OCI-LY1 (cell line): ENCODE results near the gene BLID.

Experiments used
- H2AFZ ChIP-seq: fragments of 200-600 bp; sonication (generic), shearing (Covaris generic); 2 replicates; pipeline ENCODE4 v1.6.0; 2014; ENCODE audit warnings: antibody characterized with exemption, mild to moderate bottlenecking, low read length
- H3F3A ChIP-seq: fragments of 200-600 bp; sonication (generic), shearing (Covaris generic); 2 replicates; pipeline ENCODE4 v1.6.0; 2014; ENCODE audit warnings: mild to moderate bottlenecking, antibody characterized with exemption, low read length, moderate library complexity; ENCODE audit not compliant: insufficient read depth
- H3K27ac ChIP-seq: fragments of 200-600 bp; sonication (generic); 2 replicates; pipeline ENCODE4 v1.5.1; 2014; ENCODE audit warnings: low read length, mixed run types, mild to moderate bottlenecking, low read depth; ENCODE audit not compliant: poor library complexity, severe bottlenecking
- H3K27me3 ChIP-seq: fragments of 200-600 bp; sonication (generic); 2 replicates; pipeline ENCODE4 v1.6.0; 2014; ENCODE audit warnings: antibody characterized with exemption, mild to moderate bottlenecking, low read length, moderate library complexity; ENCODE audit not compliant: insufficient read depth
- H3K36me3 ChIP-seq: fragments of 200-600 bp; sonication (generic); 2 replicates; pipeline ENCODE4 v1.6.1; 2014; ENCODE audit warnings: mild to moderate bottlenecking, antibody characterized with exemption, low read length, moderate library complexity, mixed read lengths; ENCODE audit not compliant: insufficient read depth
- H3K4me1 ChIP-seq: fragments of 200-600 bp; sonication (generic); 2 replicates; pipeline ENCODE4 v1.5.1; 2014; ENCODE audit warnings: mild to moderate bottlenecking, low read length, moderate library complexity; ENCODE audit not compliant: insufficient read depth, severe bottlenecking
- H3K4me2 ChIP-seq: fragments of 200-600 bp; sonication (generic), shearing (Covaris generic); 2 replicates; pipeline ENCODE4 v1.6.1; 2014; ENCODE audit warnings: low read length
- H3K4me3 ChIP-seq: fragments of 200-600 bp; sonication (generic); 2 replicates; pipeline ENCODE4 v1.5.1; 2014; ENCODE audit warnings: low read length, low read depth, mild to moderate bottlenecking, mixed read lengths; ENCODE audit not compliant: poor library complexity, severe bottlenecking
- H3K79me2 ChIP-seq: fragments of 200-600 bp; shearing (Covaris generic); 2 replicates; pipeline ENCODE4 v1.6.1; 2016; ENCODE audit warnings: mixed run types, low read length, mixed read lengths; ENCODE audit not compliant: insufficient read depth
- H3K9ac ChIP-seq: fragments of 200-600 bp; sonication (generic), shearing (Covaris generic); 2 replicates; pipeline ENCODE4 v1.6.1; 2014; ENCODE audit warnings: mild to moderate bottlenecking, low read length, mixed read lengths
- H3K9me2 ChIP-seq: fragments of 200-600 bp; sonication (generic), shearing (Covaris generic); 2 replicates; pipeline ENCODE4 v1.6.1; 2014; ENCODE audit warnings: low read depth, mild to moderate bottlenecking, low read length, mixed read lengths
- H3K9me3 ChIP-seq: fragments of 200-600 bp; shearing (Covaris generic); 2 replicates; pipeline ENCODE4 v1.6.1; 2014; ENCODE audit warnings: low read length, mixed read lengths
- H4K20me1 ChIP-seq: fragments of 200-600 bp; sonication (generic), shearing (Covaris generic); 2 replicates; pipeline ENCODE4 v1.6.0; 2016; ENCODE audit warnings: mild to moderate bottlenecking, low read length; ENCODE audit not compliant: insufficient read depth
- EZH2 ChIP-seq: fragments of 200-600 bp; sonication (generic), shearing (Covaris generic); IDR thresholded peaks from 2 replicates; pipeline ENCODE4 v1.8.0; 2017; ENCODE audit warnings: borderline replicate concordance, mixed run types, mild to moderate bottlenecking, antibody characterized with exemption, low read length, moderate library complexity, mixed read lengths
- TF ChIP-seq, protein P1 (sequence below): fragments of 200-600 bp; sonication (generic), shearing (Covaris generic); IDR thresholded peaks from 2 replicates; pipeline ENCODE4 v1.5.1; 2017; ENCODE audit warnings: mild to moderate bottlenecking, antibody characterized with exemption, low read length, moderate library complexity, mixed read lengths

The BLID gene

DNA sequence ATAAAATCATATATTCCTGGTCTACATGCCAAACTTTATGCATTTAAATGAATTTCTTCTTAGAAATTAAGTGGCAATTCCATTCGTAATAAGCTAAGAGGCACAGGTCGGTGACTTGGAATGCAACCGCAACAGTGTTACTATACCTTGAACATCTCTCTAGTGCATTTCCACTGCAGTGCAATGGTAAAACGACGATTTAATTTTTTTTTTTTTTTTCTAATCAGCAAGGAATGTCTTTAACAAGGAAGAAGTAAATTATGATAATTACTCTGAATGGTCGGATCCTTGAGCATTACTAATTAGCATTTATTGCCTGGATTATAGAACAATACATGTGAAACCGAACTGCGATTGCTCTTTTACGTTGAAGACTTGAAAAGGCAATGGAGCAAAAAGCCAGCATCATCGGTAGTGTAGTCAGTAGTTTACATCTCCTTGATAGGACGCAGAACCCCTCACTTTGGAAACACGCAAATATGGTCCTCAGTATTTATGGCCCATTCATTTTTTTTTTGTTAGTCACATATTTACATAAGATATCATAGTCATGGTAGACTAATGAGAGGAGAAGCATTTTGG, 20.2 kb downstream of the BLID start:
- Histone ChIP-seq H2AFZ (no peak overlapping the region), H3F3A (no peaks in the 10 kb centered on the region), H3K9ac (no peak overlapping the region), H3K9me3 (no peaks in the 10 kb centered on the region), H3K4me1 (no peaks in the 10 kb centered on the region), H4K20me1 (no peaks in the 10 kb centered on the region), H3K4me2 (no peak overlapping the region), H3K4me3 (no peak overlapping the region), H3K9me2 (no peaks in the 10 kb centered on the region), H3K36me3 (no peaks in the 10 kb centered on the region), H3K79me2 (no peaks in the 10 kb centered on the region), H3K27ac (no peak overlapping the region), H3K27me3 (no peaks in the 10 kb centered on the region)
- TF ChIP-seq, protein P1, sequence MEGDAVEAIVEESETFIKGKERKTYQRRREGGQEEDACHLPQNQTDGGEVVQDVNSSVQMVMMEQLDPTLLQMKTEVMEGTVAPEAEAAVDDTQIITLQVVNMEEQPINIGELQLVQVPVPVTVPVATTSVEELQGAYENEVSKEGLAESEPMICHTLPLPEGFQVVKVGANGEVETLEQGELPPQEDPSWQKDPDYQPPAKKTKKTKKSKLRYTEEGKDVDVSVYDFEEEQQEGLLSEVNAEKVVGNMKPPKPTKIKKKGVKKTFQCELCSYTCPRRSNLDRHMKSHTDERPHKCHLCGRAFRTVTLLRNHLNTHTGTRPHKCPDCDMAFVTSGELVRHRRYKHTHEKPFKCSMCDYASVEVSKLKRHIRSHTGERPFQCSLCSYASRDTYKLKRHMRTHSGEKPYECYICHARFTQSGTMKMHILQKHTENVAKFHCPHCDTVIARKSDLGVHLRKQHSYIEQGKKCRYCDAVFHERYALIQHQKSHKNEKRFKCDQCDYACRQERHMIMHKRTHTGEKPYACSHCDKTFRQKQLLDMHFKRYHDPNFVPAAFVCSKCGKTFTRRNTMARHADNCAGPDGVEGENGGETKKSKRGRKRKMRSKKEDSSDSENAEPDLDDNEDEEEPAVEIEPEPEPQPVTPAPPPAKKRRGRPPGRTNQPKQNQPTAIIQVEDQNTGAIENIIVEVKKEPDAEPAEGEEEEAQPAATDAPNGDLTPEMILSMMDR = no peak
- TF ChIP-seq EZH2 = no peak

DNA sequence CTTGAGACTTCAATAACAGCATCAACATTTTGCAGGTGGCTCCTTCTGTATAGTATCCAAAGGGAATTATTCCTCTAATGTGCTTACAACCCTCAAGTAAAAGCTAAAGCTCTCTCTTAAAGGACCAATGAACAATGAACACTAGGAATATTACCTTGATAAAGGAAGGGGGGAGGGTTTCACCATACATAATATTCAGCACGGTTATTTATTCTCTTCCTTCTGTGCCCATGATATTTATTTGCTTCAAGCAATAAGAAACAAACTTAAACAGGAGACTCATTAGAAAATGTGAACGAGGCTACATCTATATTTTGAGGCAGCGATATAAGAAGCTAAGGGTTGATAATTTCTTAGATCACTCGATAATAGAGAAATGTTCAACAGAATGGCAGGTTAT, 21.2 kb downstream of the BLID start:
- H3K4me3 ChIP-seq = no peak overlapping the region

DNA sequence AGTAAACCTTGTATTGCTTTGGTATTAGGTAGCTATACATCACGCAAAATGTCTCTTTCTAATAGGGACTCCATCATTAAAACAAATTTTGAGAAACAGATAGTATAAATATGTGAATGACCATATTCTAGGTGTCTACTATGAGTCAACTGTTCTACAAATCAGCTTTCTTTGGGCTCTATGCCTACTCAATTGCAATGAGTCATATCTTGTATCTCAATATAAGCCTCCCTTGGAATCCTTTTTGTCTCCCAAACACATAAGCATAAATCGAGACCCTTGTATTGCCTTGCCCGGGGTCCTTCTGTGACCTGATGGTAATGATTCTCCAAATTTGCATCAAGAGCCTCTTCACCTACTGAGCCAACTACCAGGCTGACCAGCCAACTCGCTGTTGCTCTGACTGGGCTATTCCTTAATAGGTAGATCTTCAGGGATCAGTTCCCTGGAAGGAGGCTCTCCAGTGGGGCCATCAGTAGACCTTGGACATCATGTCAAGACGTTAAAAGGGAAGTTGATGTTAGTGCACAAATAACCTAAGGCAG, 22.2 kb downstream of the BLID start:
- H3K9ac ChIP-seq = no peak overlapping the region
- no peaks in the 10 kb centered on the region for H3F3A ChIP-seq
- H3K4me1 ChIP-seq = no peaks in the 10 kb centered on the region
- no peaks in the 10 kb centered on the region for H3K36me3 ChIP-seq
- no peaks in the 10 kb centered on the region for H3K9me3 ChIP-seq
- H3K27me3 ChIP-seq = no peaks in the 10 kb centered on the region
- H3K9me2 ChIP-seq = no peaks in the 10 kb centered on the region
- no peak overlapping the region for H3K4me2 ChIP-seq
- H2AFZ ChIP-seq = no peak overlapping the region
- H3K27ac ChIP-seq = no peak overlapping the region
- H3K4me3 ChIP-seq = no peak overlapping the region
- no peaks in the 10 kb centered on the region for H3K79me2 ChIP-seq
- no peaks in the 10 kb centered on the region for H4K20me1 ChIP-seq
- TF ChIP-seq, protein P1 = no peak
- no peak for TF ChIP-seq EZH2

More for the DNA sequence above, 21.2 kb downstream of the BLID start:
- no peaks in the 10 kb centered on the region for H3F3A ChIP-seq
- no peaks in the 10 kb centered on the region for H4K20me1 ChIP-seq
- no peak overlapping the region for H3K9ac ChIP-seq
- no peak overlapping the region for H3K4me2 ChIP-seq
- no peaks in the 10 kb centered on the region for H3K9me3 ChIP-seq
- no peaks in the 10 kb centered on the region for H3K79me2 ChIP-seq
- H3K36me3 ChIP-seq = no peaks in the 10 kb centered on the region
- H2AFZ ChIP-seq = no peak overlapping the region
- no peaks in the 10 kb centered on the region for H3K4me1 ChIP-seq
- no peaks in the 10 kb centered on the region for H3K9me2 ChIP-seq
- H3K27me3 ChIP-seq = no peaks in the 10 kb centered on the region
- no peak for TF ChIP-seq EZH2
- TF ChIP-seq, protein P1 = no peak
- no peak overlapping the region for H3K27ac ChIP-seq
